Endothelial cell (in vitro differentiated cells): ENCODE results near the gene KRI1. TPM values are rescaled to one million over a fixed set of nuclear protein-coding genes. Genes with fewer than 3 reads are reported as not detected.

Experiments
- DNase-seq: peaks from one replicate; pipeline ENCODE4 v3.0.0; 2021; ENCODE audit warnings: low spot score
- H3K27ac Mint-ChIP-seq: one replicate; pipeline ENCODE4 v1.8.0; 2021; ENCODE audit warnings: mixed read lengths, inconsistent platforms; ENCODE audit not compliant: unreplicated experiment
- H3K27me3 Mint-ChIP-seq: one replicate; pipeline ENCODE4 v1.8.0; 2021; ENCODE audit warnings: mild to moderate bottlenecking, moderate library complexity, mixed read lengths, inconsistent platforms; ENCODE audit not compliant: unreplicated experiment
- H3K36me3 Mint-ChIP-seq: one replicate; pipeline ENCODE4 v1.8.0; 2021; ENCODE audit warnings: mild to moderate bottlenecking, low read depth, mixed read lengths, inconsistent platforms; ENCODE audit not compliant: unreplicated experiment
- H3K4me1 Mint-ChIP-seq: one replicate; pipeline ENCODE4 v1.8.0; 2021; ENCODE audit warnings: mild to moderate bottlenecking, mixed read lengths, inconsistent platforms; ENCODE audit not compliant: unreplicated experiment
- H3K4me3 Mint-ChIP-seq: one replicate; pipeline ENCODE4 v1.8.0; 2021; ENCODE audit warnings: mild to moderate bottlenecking, mixed read lengths, inconsistent platforms; ENCODE audit not compliant: unreplicated experiment
- H3K9me3 Mint-ChIP-seq: one replicate; pipeline ENCODE4 v1.8.0; 2021; ENCODE audit warnings: mixed read lengths, inconsistent platforms; ENCODE audit not compliant: unreplicated experiment
- total RNA-seq: library from RNA; stranded (reverse); fragmentation: NEBNext Ultra II Directional; extraction: Animal tissue kit (Norgen Biotek cat#: 25700); gene quantifications from one replicate; pipeline ENCODE4 v1.2.1, GENCODE V29; 2021; ENCODE audit not compliant: unreplicated experiment
- TF ChIP-seq, protein P1 (sequence below): fragments of 200-600 bp; sonication (generic); IDR thresholded peaks from one replicate; pipeline ENCODE4 v1.5.0; 2021; ENCODE audit warnings: antibody characterized with exemption; ENCODE audit not compliant: unreplicated experiment

Gene KRI1
- total RNA-seq, 1 donor from 2014 or later: 25.2 TPM

DNA sequence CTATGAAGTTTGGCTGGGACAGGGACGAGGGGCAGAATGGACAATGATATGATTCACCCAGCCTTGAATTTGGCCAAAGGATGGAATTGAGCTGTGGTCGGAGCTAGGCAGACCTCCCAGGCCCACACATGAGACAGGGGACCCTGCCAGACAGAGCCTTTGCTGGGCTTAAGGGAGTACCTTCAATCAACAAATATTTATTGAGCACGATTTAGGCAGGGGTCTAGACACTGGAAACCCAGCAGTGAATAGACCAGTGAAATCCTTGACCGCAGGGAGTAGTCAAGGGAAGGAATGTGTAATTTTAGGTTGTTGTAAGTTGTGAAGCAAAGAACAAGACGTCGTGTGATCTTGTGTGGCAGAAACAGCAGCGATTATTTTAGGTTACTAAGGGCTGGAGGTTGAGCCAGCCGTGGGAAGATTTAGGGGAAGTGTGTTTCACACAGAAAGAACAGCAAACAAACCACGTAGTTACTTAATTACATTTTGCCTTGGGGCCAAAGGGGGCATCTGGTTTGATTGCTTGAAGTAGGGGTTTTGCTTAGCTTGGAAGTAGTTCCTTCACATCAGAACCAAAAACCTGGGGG lies 38.2 kb upstream of the KRI1 start:
- TF ChIP-seq, protein P1, sequence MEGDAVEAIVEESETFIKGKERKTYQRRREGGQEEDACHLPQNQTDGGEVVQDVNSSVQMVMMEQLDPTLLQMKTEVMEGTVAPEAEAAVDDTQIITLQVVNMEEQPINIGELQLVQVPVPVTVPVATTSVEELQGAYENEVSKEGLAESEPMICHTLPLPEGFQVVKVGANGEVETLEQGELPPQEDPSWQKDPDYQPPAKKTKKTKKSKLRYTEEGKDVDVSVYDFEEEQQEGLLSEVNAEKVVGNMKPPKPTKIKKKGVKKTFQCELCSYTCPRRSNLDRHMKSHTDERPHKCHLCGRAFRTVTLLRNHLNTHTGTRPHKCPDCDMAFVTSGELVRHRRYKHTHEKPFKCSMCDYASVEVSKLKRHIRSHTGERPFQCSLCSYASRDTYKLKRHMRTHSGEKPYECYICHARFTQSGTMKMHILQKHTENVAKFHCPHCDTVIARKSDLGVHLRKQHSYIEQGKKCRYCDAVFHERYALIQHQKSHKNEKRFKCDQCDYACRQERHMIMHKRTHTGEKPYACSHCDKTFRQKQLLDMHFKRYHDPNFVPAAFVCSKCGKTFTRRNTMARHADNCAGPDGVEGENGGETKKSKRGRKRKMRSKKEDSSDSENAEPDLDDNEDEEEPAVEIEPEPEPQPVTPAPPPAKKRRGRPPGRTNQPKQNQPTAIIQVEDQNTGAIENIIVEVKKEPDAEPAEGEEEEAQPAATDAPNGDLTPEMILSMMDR: no peak
- H3K4me1 Mint-ChIP-seq: peaks cover 19% of the 10 kb centered on the region
- peak overlapping the region; percentile 93 for H3K27ac Mint-ChIP-seq
- H3K4me3 Mint-ChIP-seq: peak overlapping the region; percentile 95
- no peaks in the 10 kb centered on the region for H3K9me3 Mint-ChIP-seq
- peaks cover 5% of the 10 kb centered on the region for H3K36me3 Mint-ChIP-seq
- no peak for DNase-seq
- peaks cover 1% of the 10 kb centered on the region for H3K27me3 Mint-ChIP-seq

- peak overlapping the region; percentile 93 for H3K27ac Mint-ChIP-seq
- H3K4me3 Mint-ChIP-seq: peak overlapping the region; percentile 95
- DNase-seq: no peak
- H3K27me3 Mint-ChIP-seq: peaks cover 1% of the 10 kb centered on the region
- H3K9me3 Mint-ChIP-seq: no peaks in the 10 kb centered on the region
- peaks cover 19% of the 10 kb centered on the region for H3K4me1 Mint-ChIP-seq
- TF ChIP-seq, protein P1: no peak
- peaks cover 5% of the 10 kb centered on the region for H3K36me3 Mint-ChIP-seq
Measured at GRCh38 chr19:10603084-10603872, 37.5 kb upstream of the KRI1 start.

GRCh38 chr19:10602330-10603083 lies 36.7 kb upstream of the KRI1 start:
- peaks cover 5% of the 10 kb centered on the region for H3K36me3 Mint-ChIP-seq
- peak; percentile 91 for DNase-seq
- peak overlapping the region; percentile 93 for H3K27ac Mint-ChIP-seq
- H3K9me3 Mint-ChIP-seq: no peaks in the 10 kb centered on the region
- peak overlapping the region; percentile 95 for H3K4me3 Mint-ChIP-seq
- H3K27me3 Mint-ChIP-seq: peaks cover 1% of the 10 kb centered on the region
- TF ChIP-seq, protein P1: no peak
- peaks cover 19% of the 10 kb centered on the region for H3K4me1 Mint-ChIP-seq

DNA sequence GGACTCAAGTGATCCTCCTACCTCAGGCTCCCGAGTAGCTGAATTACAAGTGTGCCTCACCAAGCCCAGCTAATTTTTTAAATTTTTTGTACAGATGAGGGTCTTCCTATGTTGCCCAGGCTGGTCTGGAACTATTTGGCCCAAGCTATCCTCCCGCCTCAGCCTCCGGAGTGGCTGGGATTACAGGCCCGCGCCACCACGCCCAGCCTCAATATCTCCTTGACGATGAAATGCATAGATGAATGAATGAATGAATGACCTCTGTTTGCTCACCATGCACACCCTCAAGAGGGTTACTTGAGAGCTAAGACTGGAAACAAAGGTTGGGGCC lies 36.2 kb upstream of the KRI1 start:
- DNase-seq: no peak
- peaks cover 19% of the 10 kb centered on the region for H3K4me1 Mint-ChIP-seq
- TF ChIP-seq, protein P1: no peak
- peak overlapping the region; percentile 84 for H3K27ac Mint-ChIP-seq
- H3K9me3 Mint-ChIP-seq: no peaks in the 10 kb centered on the region
- H3K36me3 Mint-ChIP-seq: peaks cover 5% of the 10 kb centered on the region
- H3K4me3 Mint-ChIP-seq: peak overlapping the region; percentile 86
- peaks cover 2% of the 10 kb centered on the region for H3K27me3 Mint-ChIP-seq
